ENCODE measurements around the gene ZNF804B. TPM values are rescaled to one million over a fixed set of nuclear protein-coding genes. Genes with fewer than 3 reads are reported as not detected.

Gene ZNF804B
- total and polyA plus RNA-seq, 2 of the 4 experiments (the other 2 are of a cell fraction): not detected

DNA sequence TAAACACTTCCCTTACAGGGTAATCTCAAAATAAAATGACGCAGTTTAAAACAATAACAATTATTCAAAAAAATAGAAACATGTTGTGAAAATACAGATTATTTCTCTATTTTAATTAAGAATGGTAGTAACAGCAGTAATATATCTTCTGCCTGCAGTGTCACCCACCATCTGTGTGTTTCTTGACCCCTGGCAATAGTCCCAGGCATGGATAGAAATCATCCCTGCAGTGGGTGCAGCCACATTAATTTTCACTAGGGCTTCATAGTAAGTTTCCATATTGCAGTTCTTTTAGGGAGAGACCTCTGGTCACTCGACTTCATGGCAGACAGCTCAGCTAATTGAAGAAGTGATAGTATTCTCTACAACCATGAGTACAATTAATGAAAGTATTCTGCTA lies 506.1 kb downstream of the ZNF804B start:
- in situ Hi-C loops (cut with MboI; ENCODE audit: low sequenced_read_pairs): no loop called here
- Histone ChIP-seq H3K27ac (ENCODE audit: insufficient read depth, low read length) (no peak overlapping the region), H2BK15ac (ENCODE audit: low read depth, low read length) (no peak overlapping the region), H3K23ac (ENCODE audit: low read depth, low read length) (no peak overlapping the region), H3K18ac (ENCODE audit: low read depth, low read length) (no peak overlapping the region), H2AK9ac (replicated peaks; ENCODE audit: low read depth, low read length, poor library complexity) (no peak overlapping the region), H4K20me1 (ENCODE audit: insufficient read depth, low read length) (no peaks in the 10 kb centered on the region), H3K4me2 (ENCODE audit: low read depth, low read length) (no peak overlapping the region), H4K8ac (ENCODE audit: low read depth in 2 of 2, low read length in 2 of 2) (no peak overlapping the region), H3K36me3 (ENCODE audit: control insufficient read depth, insufficient read depth, low read length) (no peaks in the 10 kb centered on the region), H4K5ac (ENCODE audit: low read depth, low read length) (no peak overlapping the region), H2BK20ac (ENCODE audit: low read depth, low read length) (no peak overlapping the region), H3K14ac (replicated peaks; ENCODE audit: low read depth, low read length) (no peak overlapping the region), H3K4ac (ENCODE audit: low read depth, low read length) (no peak overlapping the region), H3K56ac (ENCODE audit: extremely low read depth, insufficient read depth, low read length) (no peak overlapping the region), H3K9me3 (ENCODE audit: control insufficient read depth, insufficient read depth, low read length) (peaks cover 1% of the 10 kb centered on the region; the same call in 1 of the 2 replicates), H2BK5ac (ENCODE audit: low read depth, low read length, poor library complexity, severe bottlenecking) (no peak overlapping the region), H3K79me1 (ENCODE audit: low read depth in 1 of 2, low read length in 2 of 2) (no peaks in the 10 kb centered on the region), H2AFZ (replicated peaks; ENCODE audit: low read length, poor library complexity) (no peak overlapping the region), H3K9ac (ENCODE audit: low read depth, low read length) (no peak overlapping the region), H2AK5ac (ENCODE audit: low read depth, low read length) (no peak overlapping the region), H2BK120ac (ENCODE audit: low read depth, low read length) (no peak overlapping the region), H4K91ac (ENCODE audit: insufficient read depth, low read depth, low read length) (no peak overlapping the region), H3K4me3 (ENCODE audit: insufficient read depth, low read depth, low read length) (no peak overlapping the region), H3K27me3 (ENCODE audit: control insufficient read depth, insufficient read depth, low read length) (no peaks in the 10 kb centered on the region), H3K9me1 (ENCODE audit: insufficient read depth, low read length) (no peaks in the 10 kb centered on the region), H3K4me1 (ENCODE audit: control insufficient read depth, insufficient read depth, low read length) (no peaks in the 10 kb centered on the region)
- CTCF ChIA-PET: no interaction called here
- no peak for ATAC-seq (ENCODE audit: low read depth)
- WGBS, 2 experiments (ENCODE audit: extremely low coverage in 2 of 2, insufficient read length in 1 of 2): no CpG with 5 or more reads among the region's 2 CpGs
- no peak for DNase-seq
- TF ChIP-seq RAD21 (IDR thresholded peaks at IDR 0.05; ENCODE audit: low read length) (no peak), NFE2L2 (IDR thresholded peaks at IDR 0.05; ENCODE audit: low read depth, low read length) (no peak), RCOR1 (IDR thresholded peaks at IDR 0.05; ENCODE audit: insufficient replicate concordance, low read length) (no peak), BHLHE40 (IDR thresholded peaks at IDR 0.05; ENCODE audit: low read depth, low read length) (no peak), MAFK (IDR thresholded peaks at IDR 0.05; ENCODE audit: low read depth, low read length) (no peak), CEBPB (IDR thresholded peaks at IDR 0.05; ENCODE audit: low read depth, low read length) (no peak)
- TF ChIP-seq, protein P1, sequence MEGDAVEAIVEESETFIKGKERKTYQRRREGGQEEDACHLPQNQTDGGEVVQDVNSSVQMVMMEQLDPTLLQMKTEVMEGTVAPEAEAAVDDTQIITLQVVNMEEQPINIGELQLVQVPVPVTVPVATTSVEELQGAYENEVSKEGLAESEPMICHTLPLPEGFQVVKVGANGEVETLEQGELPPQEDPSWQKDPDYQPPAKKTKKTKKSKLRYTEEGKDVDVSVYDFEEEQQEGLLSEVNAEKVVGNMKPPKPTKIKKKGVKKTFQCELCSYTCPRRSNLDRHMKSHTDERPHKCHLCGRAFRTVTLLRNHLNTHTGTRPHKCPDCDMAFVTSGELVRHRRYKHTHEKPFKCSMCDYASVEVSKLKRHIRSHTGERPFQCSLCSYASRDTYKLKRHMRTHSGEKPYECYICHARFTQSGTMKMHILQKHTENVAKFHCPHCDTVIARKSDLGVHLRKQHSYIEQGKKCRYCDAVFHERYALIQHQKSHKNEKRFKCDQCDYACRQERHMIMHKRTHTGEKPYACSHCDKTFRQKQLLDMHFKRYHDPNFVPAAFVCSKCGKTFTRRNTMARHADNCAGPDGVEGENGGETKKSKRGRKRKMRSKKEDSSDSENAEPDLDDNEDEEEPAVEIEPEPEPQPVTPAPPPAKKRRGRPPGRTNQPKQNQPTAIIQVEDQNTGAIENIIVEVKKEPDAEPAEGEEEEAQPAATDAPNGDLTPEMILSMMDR (conservative IDR thresholded peaks at IDR 0.05; ENCODE audit: low read depth, low read length): no peak
- TF ChIP-seq, protein P2, sequence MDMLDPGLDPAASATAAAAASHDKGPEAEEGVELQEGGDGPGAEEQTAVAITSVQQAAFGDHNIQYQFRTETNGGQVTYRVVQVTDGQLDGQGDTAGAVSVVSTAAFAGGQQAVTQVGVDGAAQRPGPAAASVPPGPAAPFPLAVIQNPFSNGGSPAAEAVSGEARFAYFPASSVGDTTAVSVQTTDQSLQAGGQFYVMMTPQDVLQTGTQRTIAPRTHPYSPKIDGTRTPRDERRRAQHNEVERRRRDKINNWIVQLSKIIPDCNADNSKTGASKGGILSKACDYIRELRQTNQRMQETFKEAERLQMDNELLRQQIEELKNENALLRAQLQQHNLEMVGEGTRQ (IDR thresholded peaks at IDR 0.05; ENCODE audit: low read depth, low read length): no peak
- no TSS peak for BruUV-seq (replicated peaks)
- POLR2A ChIA-PET (ENCODE audit: unreplicated experiment): no interaction called here
- dilution Hi-C loops (cut with HindIII; ENCODE audit: low sequenced_read_pairs, unreplicated experiment): no loop called here
- intact Hi-C loops (cut with micrococcal nuclease): no loop called here
